ENCODE results near the gene SETX.

Gene SETX

GRCh38 chr9:132354637-132355355 lies at the start of gene SETX:
SETX (minus strand) TSS chr9:132354986; CDS start chr9:132349428, 5,558 bp downstream.
- TF ChIP-seq CTCF (IDR thresholded peaks at IDR 0.05; ENCODE audit: insufficient read depth, missing control alignments) = no peak
- no peak for FAIRE-seq
- DNase-seq (ENCODE audit: insufficient read length, low spot score) = peak; percentile 94

GRCh38 chr9:132404228-132404881 lies 49.6 kb upstream of the SETX start:
- no peak for TF ChIP-seq CTCF (IDR thresholded peaks at IDR 0.05; ENCODE audit: insufficient read depth, missing control alignments)
- DNase-seq (ENCODE audit: insufficient read length, low spot score) (no peak), FAIRE-seq (no peak)

GRCh38 chr9:132401824-132402223 lies 47.0 kb upstream of the SETX start:
- no peak for FAIRE-seq
- DNase-seq (ENCODE audit: insufficient read length, low spot score) = no peak
- no peak for TF ChIP-seq CTCF (IDR thresholded peaks at IDR 0.05; ENCODE audit: insufficient read depth, missing control alignments)

- FAIRE-seq = no peak
Measured at GRCh38 chr9:132395560-132395959, 40.8 kb upstream of the SETX start.

GRCh38 chr9:132391449-132391848 lies 36.7 kb upstream of the SETX start:
- no peak for FAIRE-seq
- no peak for DNase-seq (ENCODE audit: insufficient read length, low spot score)

More at GRCh38 chr9:132395560-132395959, 40.8 kb upstream of the SETX start:
- DNase-seq (ENCODE audit: insufficient read length, low spot score) = no peak
- TF ChIP-seq CTCF (IDR thresholded peaks at IDR 0.05; ENCODE audit: insufficient read depth, missing control alignments) = no peak

GRCh38 chr9:132390966-132391365 lies 36.2 kb upstream of the SETX start:
- TF ChIP-seq CTCF (IDR thresholded peaks at IDR 0.05; ENCODE audit: insufficient read depth, missing control alignments) = no peak
- FAIRE-seq = no peak
- DNase-seq (ENCODE audit: insufficient read length, low spot score) = no peak

More at GRCh38 chr9:132391449-132391848, 36.7 kb upstream of the SETX start:
- no peak for TF ChIP-seq CTCF (IDR thresholded peaks at IDR 0.05; ENCODE audit: insufficient read depth, missing control alignments)

GRCh38 chr9:132387133-132387532 lies 32.3 kb upstream of the SETX start:
- no peak for TF ChIP-seq CTCF (IDR thresholded peaks at IDR 0.05; ENCODE audit: insufficient read depth, missing control alignments)
- no peak for FAIRE-seq
- no peak for DNase-seq (ENCODE audit: insufficient read length, low spot score)

Data from D721Med (cell line).